Osteoblast (primary cell): ENCODE results near the gene SOX8. TPM values are rescaled to one million over a fixed set of nuclear protein-coding genes. Genes with fewer than 3 reads are reported as not detected.

Experiments
- DNase-seq: peaks from one replicate; pipeline ENCODE4 v3.0.0; 2011; ENCODE audit warnings: low spot score, mixed read lengths; ENCODE audit not compliant: insufficient read length; ENCODE audit errors: missing footprints
- H2AFZ ChIP-seq: 2 replicates; pipeline ENCODE4 v1.6.0; 2011; ENCODE audit warnings: mild to moderate bottlenecking, low read length
- H3K27ac ChIP-seq: 2 replicates; pipeline ENCODE4 v1.5.1; 2011; ENCODE audit warnings: mild to moderate bottlenecking, low read depth, low read length, moderate library complexity
- H3K27me3 ChIP-seq: 2 replicates; pipeline ENCODE4 v1.6.0; 2012; ENCODE audit warnings: mild to moderate bottlenecking, control low read depth, inconsistent platforms, low read length, moderate library complexity; ENCODE audit not compliant: insufficient read depth
- H3K36me3 ChIP-seq: 2 replicates; pipeline ENCODE4 v1.5.1; 2011; ENCODE audit warnings: mild to moderate bottlenecking, low read length, control low read depth, moderate library complexity; ENCODE audit not compliant: insufficient read depth
- H3K4me1 ChIP-seq: 2 replicates; pipeline ENCODE4 v1.5.1; 2011; ENCODE audit warnings: mild to moderate bottlenecking, low read length, control low read depth, moderate library complexity; ENCODE audit not compliant: insufficient read depth
- H3K4me2 ChIP-seq: 2 replicates; pipeline ENCODE4 v1.6.0; 2011; ENCODE audit warnings: mild to moderate bottlenecking, low read length; ENCODE audit not compliant: insufficient read depth
- H3K4me3 ChIP-seq: fragments of 200-600 bp; sonication (generic); 3 replicates; pipeline ENCODE4 v1.5.1; 2012; ENCODE audit warnings: mild to moderate bottlenecking, low read length, inconsistent platforms; ENCODE audit not compliant: insufficient read depth
- H3K79me2 ChIP-seq: 2 replicates; pipeline ENCODE4 v1.6.0; 2012; ENCODE audit warnings: mild to moderate bottlenecking, low read length, control low read depth, inconsistent platforms; ENCODE audit not compliant: insufficient read depth
- H3K9me3 ChIP-seq: 2 replicates; pipeline ENCODE4 v1.5.1; 2011; ENCODE audit warnings: low read depth, low read length, control low read depth
- H4K20me1 ChIP-seq: 2 replicates; pipeline ENCODE4 v1.6.0; 2012; ENCODE audit warnings: mild to moderate bottlenecking, low read length, control low read depth; ENCODE audit not compliant: insufficient read depth
- CTCF ChIP-seq: IDR thresholded peaks from 2 replicates; pipeline ENCODE4 v1.5.1; 2011; ENCODE audit warnings: mild to moderate bottlenecking, low read depth, low read length, moderate library complexity; ENCODE audit errors: extremely low read depth
- total RNA-seq: library from RNA; depleted of rRNA; stranded (reverse); fragments of >200 nt; gene quantifications from 2 replicates; pipeline ENCODE4 v1.2.3, GENCODE V29; 2012

Gene SOX8
- total RNA-seq, 1 donor, result not detected

- H2AFZ ChIP-seq, result no peak overlapping the region
Observed at GRCh38 chr16:1013593-1013900, 32.0 kb downstream of the SOX8 start.

GRCh38 chr16:1014221-1014620 is 32.7 kb downstream of the SOX8 start:
- no peak for DNase-seq
- Histone ChIP-seq H2AFZ (no peak overlapping the region), H3K27me3 (peaks cover 2% of the 10 kb centered on the region), H3K4me1 (peaks cover 8% of the 10 kb centered on the region), H3K4me3 (no peak overlapping the region), H3K9me3 (no peaks in the 10 kb centered on the region), H3K36me3 (no peaks in the 10 kb centered on the region), H3K79me2 (no peaks in the 10 kb centered on the region), H4K20me1 (no peaks in the 10 kb centered on the region), H3K27ac (no peak overlapping the region), H3K4me2 (no peak overlapping the region)
- no peak for TF ChIP-seq CTCF

More at GRCh38 chr16:1013593-1013900, 32.0 kb downstream of the SOX8 start:
- no peak for DNase-seq
- no peak overlapping the region for H3K27ac ChIP-seq
- no peaks in the 10 kb centered on the region for H3K36me3 ChIP-seq
- H4K20me1 ChIP-seq, result no peaks in the 10 kb centered on the region
- no peak overlapping the region for H3K4me3 ChIP-seq
- no peak overlapping the region for H3K4me2 ChIP-seq
- no peaks in the 10 kb centered on the region for H3K79me2 ChIP-seq
- H3K4me1 ChIP-seq, result peaks cover 3% of the 10 kb centered on the region
- H3K9me3 ChIP-seq, result no peaks in the 10 kb centered on the region
- TF ChIP-seq CTCF, result no peak
- peaks cover 2% of the 10 kb centered on the region for H3K27me3 ChIP-seq

- no peaks in the 10 kb centered on the region for H4K20me1 ChIP-seq
- no peaks in the 10 kb centered on the region for H3K79me2 ChIP-seq
- H3K27me3 ChIP-seq, result peaks cover 2% of the 10 kb centered on the region
- peaks cover 14% of the 10 kb centered on the region for H3K4me1 ChIP-seq
- no peak for TF ChIP-seq CTCF
- no peaks in the 10 kb centered on the region for H3K9me3 ChIP-seq
- H3K4me3 ChIP-seq, result no peak overlapping the region
- H3K4me2 ChIP-seq, result no peak overlapping the region
- H3K36me3 ChIP-seq, result no peaks in the 10 kb centered on the region
- H2AFZ ChIP-seq, result peak overlapping the region; percentile 10
- H3K27ac ChIP-seq, result no peak overlapping the region
- no peak for DNase-seq
Observed at GRCh38 chr16:1014771-1015495, 33.4 kb downstream of the SOX8 start.

- Histone ChIP-seq H3K36me3 (no peaks in the 10 kb centered on the region), H3K27me3 (peaks cover 2% of the 10 kb centered on the region), H3K79me2 (no peaks in the 10 kb centered on the region), H3K9me3 (no peaks in the 10 kb centered on the region), H3K4me2 (peak overlapping the region; percentile 73), H3K27ac (peak overlapping the region; percentile 28), H4K20me1 (no peaks in the 10 kb centered on the region), H2AFZ (peak overlapping the region; percentile 29), H3K4me3 (peak overlapping the region; percentile 51), H3K4me1 (peaks cover 16% of the 10 kb centered on the region)
- no peak for DNase-seq
- TF ChIP-seq CTCF, result no peak
Observed at GRCh38 chr16:1018447-1019198, 37.1 kb downstream of the SOX8 start.
